ENCODE data around the gene NTN1.

NTN1 gene

GRCh38 chr17:9232155-9232475 lies 210.8 kb downstream of the NTN1 start:
- TF ChIP-seq CTCF (IDR thresholded peaks at IDR 0.05; ENCODE audit: control insufficient read depth, insufficient read depth, low read depth, low read length, missing control alignments), result no peak
- no peak for DNase-seq (ENCODE audit: low read depth)
- H3K4me3 ChIP-seq (ENCODE audit: control insufficient read depth, low read depth, low read length), result no peak overlapping the region

- no peak for DNase-seq (ENCODE audit: low read depth)
- no peak overlapping the region for H3K4me3 ChIP-seq (ENCODE audit: control insufficient read depth, low read depth, low read length)
- TF ChIP-seq CTCF (IDR thresholded peaks at IDR 0.05; ENCODE audit: control insufficient read depth, insufficient read depth, low read depth, low read length, missing control alignments), result no peak
These were observed 211.4 kb downstream of the NTN1 start for GRCh38 chr17:9232591-9233270.

- no peak overlapping the region for H3K4me3 ChIP-seq (ENCODE audit: control insufficient read depth, low read depth, low read length)
- TF ChIP-seq CTCF (IDR thresholded peaks at IDR 0.05; ENCODE audit: control insufficient read depth, insufficient read depth, low read depth, low read length, missing control alignments), result no peak
- no peak for DNase-seq (ENCODE audit: low read depth)
These were observed 211.9 kb downstream of the NTN1 start for GRCh38 chr17:9233271-9233599.

GRCh38 chr17:9233761-9234160 lies 212.5 kb downstream of the NTN1 start:
- DNase-seq (ENCODE audit: low read depth), result no peak
- TF ChIP-seq CTCF (IDR thresholded peaks at IDR 0.05; ENCODE audit: control insufficient read depth, insufficient read depth, low read depth, low read length, missing control alignments), result no peak
- no peak overlapping the region for H3K4me3 ChIP-seq (ENCODE audit: control insufficient read depth, low read depth, low read length)

- no peak for DNase-seq (ENCODE audit: low read depth)
- H3K4me3 ChIP-seq (ENCODE audit: control insufficient read depth, low read depth, low read length), result no peak overlapping the region
- TF ChIP-seq CTCF (IDR thresholded peaks at IDR 0.05; ENCODE audit: control insufficient read depth, insufficient read depth, low read depth, low read length, missing control alignments), result no peak
These were observed 213.2 kb downstream of the NTN1 start for GRCh38 chr17:9234389-9234945.

- DNase-seq (ENCODE audit: low read depth), result no peak
- no peak overlapping the region for H3K4me3 ChIP-seq (ENCODE audit: control insufficient read depth, low read depth, low read length)
- TF ChIP-seq CTCF (IDR thresholded peaks at IDR 0.05; ENCODE audit: control insufficient read depth, insufficient read depth, low read depth, low read length, missing control alignments), result no peak
These were observed 214.0 kb downstream of the NTN1 start for GRCh38 chr17:9235346-9235745.
